Stimulated activated CD4-positive, alpha-beta T cell treated with anti-CD3 and anti-CD28 coated beads, TNF-alpha, amount 100 ng/mL, for 4 hours (primary cell): ENCODE data around the gene FOXK1.
"Not testable (repeated sequence)": the region's sequence is repeated elsewhere in the genome, so short reads cannot be mapped to it uniquely, and the experiment has no call there.

Experiments used
- DNase-seq, 3 experiments: peaks; one replicate each; pipeline ENCODE4 v3.0.0-alpha.2; 2020; ENCODE audit warnings: low read depth in 3 of 3

FOXK1 gene

DNA sequence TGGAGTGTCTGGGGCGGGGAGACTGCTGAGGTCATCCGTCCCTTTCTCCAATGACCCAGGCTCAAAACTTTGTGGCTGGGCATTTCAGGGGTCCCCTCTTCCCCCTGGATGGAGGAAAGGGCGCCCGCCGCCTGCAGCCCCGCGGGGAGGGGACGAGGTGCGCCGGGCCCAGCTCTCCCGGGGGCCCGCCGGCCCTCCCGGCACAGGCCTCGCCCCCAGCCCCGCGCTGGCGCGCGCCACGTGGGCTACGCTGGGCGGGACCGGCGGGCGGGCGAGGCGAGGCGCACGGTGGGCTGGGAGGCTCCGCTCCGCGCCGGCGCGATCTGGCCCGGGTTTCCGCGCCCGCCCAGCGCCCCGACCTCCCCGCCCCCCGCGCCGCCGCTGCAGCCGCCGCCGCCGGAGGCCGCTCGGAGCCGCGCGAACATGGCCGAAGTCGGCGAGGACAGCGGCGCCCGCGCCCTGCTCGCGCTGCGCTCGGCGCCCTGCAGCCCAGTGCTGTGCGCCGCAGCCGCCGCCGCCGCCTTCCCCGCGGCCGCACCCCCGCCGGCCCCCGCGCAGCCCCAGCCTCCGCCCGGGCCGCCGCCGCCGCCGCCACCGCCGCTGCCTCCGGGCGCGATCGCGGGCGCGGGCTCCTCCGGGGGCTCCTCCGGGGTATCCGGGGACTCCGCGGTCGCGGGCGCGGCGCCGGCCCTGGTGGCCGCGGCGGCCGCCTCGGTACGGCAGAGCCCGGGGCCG lies at the start of gene FOXK1:
TSS of gene FOXK1 (plus strand) at position 410 of the 735 bp plus-strand sequence. CDS start at position 424, 14 bp downstream.
- DNase-seq, result peak; percentile 67 to 73 (median 69)

DNA sequence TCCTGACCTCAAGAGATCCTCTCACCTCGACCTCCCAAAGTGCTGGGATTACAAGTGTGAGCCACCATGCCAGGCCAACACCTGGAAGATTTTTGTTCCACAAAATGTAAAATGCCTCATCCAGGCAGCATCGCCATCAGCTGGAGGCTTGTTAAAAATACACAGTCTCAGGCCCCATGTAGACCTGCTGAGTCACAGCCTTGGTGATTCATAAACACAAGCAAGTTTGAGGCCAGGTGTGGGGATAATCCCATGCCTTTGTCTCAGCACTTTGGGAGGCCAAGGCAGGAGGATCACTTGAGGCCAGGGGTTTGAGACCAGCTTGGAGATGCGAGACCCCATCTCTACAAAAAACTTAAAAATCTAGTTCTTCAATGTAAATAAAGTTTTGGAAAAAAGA lies 49.1 kb upstream of the FOXK1 start:
- no peak for DNase-seq

DNA sequence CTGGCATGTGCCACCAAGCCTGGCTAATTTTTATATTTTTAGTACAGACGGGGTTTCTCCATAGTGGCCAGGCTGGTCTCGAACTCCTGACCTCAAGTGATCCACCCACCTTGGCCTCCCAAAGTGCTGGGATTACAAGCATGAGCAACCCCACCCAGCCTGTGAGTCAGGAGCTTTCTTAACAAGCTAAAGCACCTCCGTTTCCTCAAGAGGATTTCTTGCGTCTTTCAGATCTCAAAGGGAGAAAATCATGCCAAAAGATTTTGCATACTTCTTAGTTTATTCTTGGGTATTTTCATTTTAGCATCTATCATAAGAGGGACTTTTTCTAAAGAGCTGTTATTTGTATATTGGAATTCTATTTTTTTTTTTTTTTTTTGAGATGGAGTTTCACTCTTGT lies 47.9 kb upstream of the FOXK1 start:
- no peak for DNase-seq

DNA sequence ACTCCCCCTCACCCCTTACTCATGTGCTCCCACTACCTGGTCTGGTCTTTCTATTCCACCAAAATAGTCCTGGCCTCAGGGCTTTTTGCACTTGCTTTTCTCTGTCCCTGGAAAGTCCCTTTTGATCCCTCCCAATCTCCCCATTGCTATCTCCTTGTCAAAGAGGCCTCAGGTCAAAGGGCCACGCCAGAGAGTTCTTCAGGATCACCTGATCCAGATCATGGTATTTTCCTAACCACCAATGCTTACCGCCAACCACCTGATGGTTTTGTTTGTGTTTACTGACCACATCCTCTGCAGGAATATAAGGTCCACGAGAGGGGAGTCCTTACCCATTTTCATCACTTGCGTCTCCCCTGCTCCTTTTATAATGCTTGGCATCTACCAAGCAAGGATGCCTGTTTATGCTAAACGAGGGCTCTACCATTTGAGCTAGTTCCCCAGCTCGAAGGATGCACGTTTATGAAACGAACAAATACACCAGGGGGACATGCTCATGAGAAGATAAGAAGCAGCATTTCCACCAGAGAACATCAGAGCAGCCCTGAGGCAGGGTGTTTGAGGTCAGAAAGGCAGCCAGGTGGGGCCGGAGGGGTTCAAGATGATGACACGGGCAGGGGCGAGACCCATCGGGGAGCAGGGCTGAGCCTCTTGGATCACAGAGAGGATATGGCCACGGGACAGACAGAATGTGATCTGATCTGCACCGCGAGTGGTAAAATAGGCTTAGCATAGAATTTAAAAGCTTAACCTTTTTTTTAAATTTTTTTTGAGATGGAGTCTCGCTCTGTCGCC lies 43.1 kb upstream of the FOXK1 start:
- DNase-seq, result no peak

DNA sequence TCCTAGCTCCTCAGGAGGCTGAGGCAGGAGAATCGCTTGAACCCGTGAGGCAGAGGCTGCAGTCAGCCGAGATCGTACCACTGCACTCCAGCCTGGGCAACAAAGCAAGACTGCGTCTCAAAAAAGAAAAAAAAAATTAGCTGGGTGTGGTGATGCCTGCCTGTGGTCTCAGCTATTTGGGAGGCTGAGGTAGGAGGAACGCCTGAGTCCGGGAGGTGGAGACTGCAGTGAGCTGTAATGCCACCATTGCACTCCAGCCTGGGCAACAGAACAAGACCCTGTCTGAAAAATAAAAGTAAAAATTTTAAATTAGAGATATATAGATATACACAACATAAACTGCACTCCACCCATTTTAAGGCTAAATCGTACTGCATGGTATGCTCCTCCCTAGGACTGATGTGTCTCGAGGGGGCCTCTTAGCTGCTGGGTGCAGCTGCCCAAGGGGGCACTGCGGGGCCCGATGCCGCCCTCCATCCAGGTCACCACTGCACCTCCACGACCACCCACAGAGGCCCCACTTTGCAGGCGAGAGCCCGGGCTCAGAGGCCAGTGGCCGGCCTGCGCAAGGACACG lies 40.9 kb upstream of the FOXK1 start:
- no peak for DNase-seq

DNA sequence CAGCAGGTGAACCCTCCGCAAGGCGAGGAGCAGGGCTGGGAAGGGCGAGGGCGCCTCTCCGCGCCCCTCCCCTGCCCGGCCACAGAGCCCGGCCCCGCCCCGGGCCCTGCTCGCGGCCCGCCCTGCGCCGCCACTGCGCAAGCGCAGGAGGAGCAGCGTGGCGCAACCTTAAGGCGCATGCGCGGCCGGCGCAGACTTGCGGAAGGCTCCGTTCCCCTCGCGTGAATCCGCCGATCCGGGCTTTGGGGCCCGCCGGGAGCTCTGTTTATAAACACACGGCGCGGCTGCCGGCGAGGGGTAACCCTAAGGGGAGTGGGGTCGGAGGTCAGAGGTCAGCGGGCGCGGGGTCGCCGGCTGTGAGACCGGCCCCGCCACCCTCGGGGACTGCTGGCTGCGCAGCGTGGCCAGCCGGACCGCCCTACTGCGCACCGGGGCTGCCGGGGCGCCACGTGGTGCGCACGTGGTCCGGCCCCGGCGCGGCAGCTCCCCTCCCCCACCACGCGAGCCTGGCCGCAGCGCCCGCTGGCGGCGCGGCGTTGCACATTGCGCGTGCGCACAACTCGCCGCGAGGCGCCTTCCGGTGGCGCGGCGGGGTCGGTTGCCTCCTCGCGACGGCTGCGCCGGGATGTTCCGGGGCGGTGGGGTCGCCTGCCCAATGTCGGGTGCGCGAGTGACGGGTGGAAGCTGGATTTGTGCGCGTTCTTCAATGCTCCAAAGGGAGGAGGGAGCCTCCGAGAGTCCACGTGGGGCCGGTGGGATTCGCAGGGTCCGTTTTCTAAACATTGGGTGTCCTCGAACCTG lies 40.2 kb upstream of the FOXK1 start:
- peak; percentile 94 to 97 (median 95) for DNase-seq

DNA sequence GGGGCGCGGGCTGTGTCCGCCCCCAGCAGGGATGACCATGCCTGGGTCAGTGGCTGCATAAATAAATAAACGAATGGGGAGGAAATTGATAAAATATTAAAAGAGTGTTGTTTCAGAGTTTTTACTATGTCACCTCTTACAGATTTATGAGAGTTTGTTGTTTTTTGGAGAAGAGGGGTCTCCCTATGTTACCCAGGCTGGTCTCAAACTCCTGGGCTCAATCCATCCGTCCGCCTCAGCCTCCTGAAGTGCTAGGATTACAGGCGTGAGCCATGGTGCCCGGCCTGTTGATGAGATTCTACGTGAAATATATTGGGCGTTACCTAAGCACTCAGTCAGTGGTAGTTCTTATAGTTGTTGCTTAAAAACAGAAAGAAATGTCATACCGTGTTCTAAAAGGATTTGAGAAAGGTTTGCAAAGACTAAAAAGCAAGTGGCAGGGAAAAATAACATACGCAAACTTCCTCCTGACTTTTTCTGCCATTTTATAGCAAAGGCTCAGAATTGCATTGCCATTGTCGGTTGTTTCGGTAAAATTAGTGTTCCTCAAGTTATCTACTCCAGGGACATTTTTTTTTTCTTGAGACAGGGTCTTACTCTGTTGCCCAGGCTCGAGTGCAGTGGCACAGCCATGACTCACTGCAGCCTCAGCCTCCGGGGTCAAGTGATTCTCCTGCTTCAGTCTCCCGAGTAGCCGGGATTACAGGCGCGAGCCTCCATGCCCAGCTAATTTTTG lies 39.5 kb upstream of the FOXK1 start:
- no peak for DNase-seq

DNA sequence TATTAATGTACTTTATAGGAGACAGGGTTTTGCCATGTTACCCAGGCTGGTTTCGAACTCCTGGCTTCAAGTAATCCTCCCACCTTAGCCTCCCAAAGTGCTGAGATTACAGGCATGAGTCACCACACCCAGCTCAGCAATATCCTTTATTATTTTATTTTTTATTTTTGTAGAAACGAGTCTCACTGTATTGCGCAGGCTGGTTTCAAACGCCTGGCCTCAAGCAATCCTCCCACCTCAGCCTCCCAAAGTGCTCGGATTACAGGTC lies 39.0 kb upstream of the FOXK1 start:
- not testable (repeated sequence) for DNase-seq

DNA sequence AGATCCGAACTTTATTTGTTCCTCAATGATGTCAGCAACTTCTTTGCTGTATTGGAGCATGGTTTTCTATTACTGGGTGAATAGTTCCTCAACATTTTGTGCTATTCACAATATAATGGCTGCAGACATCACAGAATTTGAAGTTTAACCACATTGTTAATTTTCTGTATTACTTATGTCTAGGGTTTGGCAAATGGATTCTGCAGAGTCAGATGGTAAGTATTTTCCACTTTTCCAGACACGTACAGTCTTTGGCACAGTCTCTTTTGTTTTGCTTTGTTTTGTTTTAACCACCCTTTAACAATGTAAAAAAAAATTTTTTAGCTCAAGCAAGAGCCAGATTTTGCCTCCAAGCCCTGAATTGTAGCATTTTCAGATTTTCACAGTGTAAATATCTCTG lies 36.8 kb upstream of the FOXK1 start:
- no peak for DNase-seq

DNA sequence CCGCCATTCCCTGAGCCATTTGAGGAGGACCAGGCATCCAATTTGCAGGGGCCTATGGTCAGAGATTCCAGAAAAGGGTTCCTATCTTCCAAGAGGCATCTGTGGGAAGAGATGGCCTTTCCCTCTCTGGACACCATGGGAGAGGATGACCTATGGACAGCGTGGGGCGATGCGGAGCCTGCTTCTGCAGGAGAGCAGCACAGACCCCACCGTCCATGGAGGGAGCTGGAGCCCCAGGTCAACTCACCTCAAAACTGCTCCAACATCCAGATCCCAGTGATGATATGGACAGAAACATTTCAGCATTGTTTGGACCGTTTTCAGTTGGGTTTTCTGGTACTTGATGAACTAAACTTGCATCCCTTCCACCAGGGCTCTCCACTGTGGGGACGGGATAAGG lies 34.0 kb upstream of the FOXK1 start:
- DNase-seq, result no peak

DNA sequence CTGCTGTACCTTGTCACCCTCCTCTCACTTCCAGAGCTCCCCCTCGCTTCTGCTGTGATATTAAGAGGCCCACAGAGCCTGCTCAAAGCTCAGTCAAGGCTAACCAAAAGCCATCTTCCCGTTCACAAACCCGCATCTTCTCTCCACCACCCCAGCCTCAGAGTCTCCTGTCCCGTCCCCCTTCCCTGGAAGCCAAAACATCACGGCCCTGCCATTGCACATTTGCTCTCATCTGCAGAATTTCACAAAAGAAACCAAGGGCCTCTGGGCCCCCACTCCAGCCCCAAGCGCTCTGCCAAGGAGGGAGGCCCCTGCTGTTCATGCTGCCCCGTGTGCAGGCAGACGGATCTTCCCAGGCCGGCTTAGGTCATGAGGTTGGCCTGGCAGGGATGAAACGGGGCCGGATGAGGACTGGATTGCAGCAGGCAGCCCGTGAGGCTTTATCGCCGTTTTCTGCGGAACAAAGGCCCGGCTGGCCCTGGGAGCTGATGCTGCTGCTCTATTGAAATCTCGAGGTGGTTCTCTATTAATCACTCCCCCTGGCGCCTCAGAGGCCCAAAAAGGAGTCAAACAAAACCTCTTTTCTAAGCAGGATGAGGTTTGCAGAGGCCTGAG lies 31.6 kb upstream of the FOXK1 start:
- DNase-seq, result no peak

DNA sequence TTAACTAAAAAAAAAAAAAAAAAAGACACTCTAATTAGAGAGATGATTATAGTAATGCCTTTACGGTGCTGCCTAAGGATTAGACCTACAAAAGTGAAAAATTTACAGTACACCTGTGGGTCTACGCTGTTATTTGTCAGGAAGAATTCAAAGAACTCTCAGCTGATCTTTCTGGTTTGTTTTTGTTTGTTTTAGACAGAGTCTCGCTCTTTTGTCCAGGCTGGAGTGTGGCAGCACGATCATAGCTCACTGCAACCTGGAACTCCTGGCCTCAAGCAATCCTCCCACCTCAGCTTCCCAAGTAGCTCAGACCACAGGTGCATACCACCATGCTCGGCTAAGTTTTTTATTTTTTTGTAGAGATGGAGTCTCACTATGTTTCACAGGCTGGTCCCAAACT lies 28.3 kb upstream of the FOXK1 start:
- no peak for DNase-seq

DNA sequence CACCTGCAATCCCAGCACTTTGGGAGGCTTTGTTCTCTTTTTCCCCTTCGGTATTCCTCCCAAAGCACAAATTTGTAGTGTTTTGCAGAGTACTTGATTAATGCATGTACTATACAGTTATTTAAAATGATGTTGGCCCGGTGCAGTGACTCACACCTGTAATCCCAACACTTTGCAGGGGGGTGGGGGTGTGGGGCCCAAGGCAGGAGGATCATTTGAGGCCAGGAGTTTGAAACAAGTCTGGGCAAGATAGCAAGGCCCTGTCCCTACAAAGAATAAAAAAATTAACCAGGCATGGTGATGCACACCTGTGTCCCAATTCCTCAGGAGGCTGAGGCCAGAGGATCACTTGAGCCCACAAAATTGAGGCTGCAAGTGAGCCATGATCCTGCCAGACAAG lies 26.8 kb upstream of the FOXK1 start:
- no peak for DNase-seq

DNA sequence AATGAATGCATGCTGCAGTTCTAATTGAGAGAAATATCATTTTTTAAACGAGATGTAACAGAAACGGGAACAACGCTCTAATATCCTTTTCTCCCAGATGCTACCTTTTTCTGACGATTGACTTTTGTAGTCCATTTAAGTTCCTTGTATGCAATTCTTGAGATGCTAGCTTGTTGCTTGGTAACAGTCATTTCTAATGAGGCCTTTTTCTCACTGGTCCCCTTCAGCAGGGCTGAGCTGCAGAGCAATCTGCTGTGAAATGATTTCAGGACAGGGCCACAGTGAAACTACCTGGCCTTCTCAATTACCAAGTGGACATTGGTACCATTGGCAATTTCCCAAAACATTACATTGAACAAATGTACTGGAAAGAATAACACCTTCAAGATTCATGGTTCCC lies 26.2 kb upstream of the FOXK1 start:
- DNase-seq, result no peak

DNA sequence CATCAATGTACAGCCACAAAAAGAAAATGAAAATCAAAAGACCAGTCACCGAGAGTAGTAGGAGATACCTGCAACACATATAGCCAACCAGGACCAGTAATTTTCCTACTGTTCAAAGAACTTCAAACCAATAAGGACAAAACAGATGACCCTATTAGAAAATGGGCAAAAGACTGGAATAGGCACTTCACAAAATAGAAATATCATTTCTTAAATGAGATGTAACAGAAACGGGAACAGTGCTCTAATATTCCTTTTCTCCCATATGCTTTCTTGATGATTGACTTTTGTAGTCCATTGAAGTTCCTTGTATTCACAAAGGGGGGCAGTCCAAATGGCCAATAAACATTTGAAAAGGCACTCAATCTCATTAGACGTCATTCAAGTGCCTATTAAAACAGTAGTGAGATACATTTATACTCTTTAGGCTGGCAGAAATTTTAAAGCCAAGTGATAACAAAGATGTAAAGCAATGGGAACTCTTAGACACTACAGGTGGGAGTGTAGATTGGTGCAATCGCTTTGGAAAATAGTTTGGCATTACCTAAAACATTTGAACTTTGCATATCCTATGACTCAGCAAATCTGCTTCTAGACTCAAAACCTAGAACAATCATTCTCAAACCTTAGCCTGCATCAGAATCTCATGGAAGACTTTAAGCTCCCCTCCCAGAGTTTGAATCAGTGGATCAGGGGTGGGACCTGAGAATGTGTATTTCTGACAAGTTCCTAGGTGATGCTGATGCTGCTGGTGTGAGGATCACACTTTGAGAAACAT lies 24.3 kb upstream of the FOXK1 start:
- no peak for DNase-seq

DNA sequence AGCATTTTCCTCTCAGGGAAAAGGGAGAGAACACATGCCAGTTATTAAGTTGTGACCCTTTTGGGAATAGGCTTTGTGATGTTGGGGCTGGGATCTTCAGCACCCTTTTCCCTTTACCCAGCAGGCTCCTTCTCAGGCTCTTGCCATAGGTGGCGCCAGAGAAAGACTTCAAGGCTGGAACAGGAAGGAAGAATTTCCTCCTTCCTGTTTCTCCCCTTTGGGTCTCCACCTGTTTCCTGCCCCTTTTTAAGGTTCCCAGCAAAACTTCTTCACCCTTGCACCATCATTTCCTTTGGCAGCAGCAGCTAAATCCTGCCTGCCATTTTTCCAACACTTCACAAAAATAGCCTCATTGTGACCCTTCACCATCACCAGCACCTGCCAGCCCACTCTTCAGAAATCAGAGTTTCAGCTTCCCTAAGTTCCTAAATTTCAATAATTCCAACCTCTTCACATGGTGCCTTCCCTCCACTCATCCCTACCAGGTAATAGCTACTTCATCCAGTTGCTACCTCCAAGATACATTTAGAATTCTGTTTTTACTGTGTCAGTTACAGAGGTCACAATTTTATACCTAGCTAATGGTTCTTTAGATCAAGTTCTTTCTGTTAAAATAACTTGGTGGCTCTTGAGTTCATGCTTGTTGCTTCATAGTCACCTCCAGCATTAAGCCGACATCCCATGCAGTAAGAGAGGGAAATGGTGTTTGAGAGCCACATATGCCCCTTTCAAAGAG lies 22.4 kb upstream of the FOXK1 start:
- DNase-seq, result no peak

DNA sequence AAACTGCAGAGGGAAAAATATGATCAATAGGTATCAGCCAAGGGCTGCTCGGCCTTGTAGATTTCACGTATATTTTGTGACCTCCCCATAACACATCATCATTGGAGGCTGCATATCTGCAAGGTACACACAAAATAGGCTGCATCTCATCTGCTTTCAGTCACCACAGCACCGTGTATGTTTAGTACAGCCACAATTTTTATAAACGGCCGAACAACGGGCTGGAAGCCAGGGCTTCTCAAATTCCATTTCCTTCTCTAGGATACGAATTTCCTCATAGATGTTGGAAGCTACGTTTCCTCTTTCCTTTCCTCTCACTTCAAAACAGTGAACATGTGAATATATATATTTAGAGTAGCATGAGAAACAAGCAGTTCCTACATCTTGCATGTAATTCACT lies 20.2 kb upstream of the FOXK1 start:
- DNase-seq, result no peak

DNA sequence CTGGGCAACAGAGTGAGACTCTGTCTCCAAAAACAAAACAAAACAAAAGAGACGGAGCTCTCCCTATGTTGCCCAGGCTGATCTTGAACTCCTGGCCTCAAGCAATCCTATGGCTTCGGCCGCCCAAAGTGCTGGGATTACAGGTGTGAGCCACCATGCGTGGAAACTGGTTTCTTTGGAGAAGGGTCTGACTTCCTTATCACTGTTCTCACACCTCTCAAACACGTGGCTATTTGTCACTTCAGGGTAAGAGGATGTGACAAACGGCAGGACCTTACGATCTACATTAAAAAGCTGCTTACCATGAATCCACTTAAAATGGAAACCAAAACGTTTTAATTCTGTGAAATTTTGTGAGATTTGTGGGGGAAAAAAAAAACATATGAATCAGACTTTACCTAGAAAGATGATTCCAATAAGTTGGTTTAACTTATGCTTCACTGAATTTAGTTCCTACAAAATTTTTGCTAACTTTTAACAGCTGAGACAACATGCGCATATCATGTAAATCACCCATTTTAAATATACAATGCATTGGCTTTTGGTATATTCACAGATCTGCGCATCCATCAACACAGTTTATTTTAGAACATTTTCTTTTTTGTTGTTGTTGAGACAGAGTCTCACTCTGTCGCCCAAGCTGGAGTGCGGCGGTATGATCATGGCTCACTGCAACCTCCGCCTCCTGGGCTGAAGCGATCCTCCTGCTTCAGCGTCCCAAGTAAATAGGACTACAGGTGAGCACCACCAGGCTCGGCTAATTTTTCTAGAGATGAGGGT lies 18.7 kb upstream of the FOXK1 start:
- DNase-seq, result no peak

DNA sequence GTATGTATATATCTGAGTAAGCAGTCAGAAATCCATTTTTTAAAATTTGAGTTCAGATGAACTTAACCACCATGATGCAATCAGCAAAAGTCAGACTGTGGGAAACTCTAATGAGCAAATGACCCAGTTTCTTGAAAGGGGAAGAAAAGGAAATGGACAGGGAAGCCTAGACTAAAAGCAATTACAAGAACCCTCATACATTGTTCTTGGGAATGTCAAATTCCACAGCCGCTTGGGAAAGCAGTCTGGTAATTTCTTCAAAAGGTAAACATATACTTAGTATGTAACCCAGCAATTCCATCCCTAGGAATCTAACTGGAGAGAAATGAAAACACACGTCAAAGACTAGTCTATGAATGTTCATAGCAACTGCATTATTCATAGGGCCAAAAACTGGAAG lies 16.4 kb upstream of the FOXK1 start:
- DNase-seq, result no peak
